ENCODE results near the gene NEK3.

DNA sequence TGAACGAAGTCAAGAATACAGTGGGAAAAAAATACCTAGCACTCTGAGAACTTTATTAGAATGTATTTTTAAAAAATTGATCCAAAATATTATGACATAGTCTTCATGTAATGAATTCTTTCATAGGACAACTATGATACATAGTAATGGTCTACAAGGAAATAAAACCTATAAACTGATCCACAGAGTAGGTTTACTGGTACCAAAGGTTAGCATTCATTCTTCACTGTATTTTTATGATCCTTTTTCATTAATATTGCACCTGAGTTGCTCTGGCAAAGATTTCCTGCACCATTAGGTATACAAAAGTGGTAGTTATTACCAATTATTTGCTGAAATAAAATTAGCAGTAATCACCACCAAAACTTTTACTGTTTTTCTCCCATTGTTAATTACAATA is 4.2 kb downstream of the NEK3 start:
- TF ChIP-seq CTCF (conservative IDR thresholded peaks at IDR 0.05; ENCODE audit: low read length) (no peak), EZH2phosphoT487 (IDR thresholded peaks at IDR 0.05; ENCODE audit: borderline replicate concordance, low read depth, low read length) (no peak)
